HG03060 (cell line): ENCODE data around the gene P2RX4.
"Not testable (repeated sequence)": the region's sequence is repeated elsewhere in the genome, so short reads cannot be mapped to it uniquely, and the experiment has no call there.

Source experiments
- ATAC-seq: cut with Tn5 transposase; IDR thresholded peaks from one replicate; pipeline ENCODE4 v1.9.1; 2021; ENCODE audit warnings: low read depth, moderate number of reproducible peaks; ENCODE audit not compliant: unreplicated experiment

The P2RX4 gene

GRCh38 chr12:121240484-121241101 lies 30.7 kb downstream of the P2RX4 start:
- no peak for ATAC-seq

- ATAC-seq = no peak
These were observed 31.4 kb downstream of the P2RX4 start for GRCh38 chr12:121241156-121241970.

DNA sequence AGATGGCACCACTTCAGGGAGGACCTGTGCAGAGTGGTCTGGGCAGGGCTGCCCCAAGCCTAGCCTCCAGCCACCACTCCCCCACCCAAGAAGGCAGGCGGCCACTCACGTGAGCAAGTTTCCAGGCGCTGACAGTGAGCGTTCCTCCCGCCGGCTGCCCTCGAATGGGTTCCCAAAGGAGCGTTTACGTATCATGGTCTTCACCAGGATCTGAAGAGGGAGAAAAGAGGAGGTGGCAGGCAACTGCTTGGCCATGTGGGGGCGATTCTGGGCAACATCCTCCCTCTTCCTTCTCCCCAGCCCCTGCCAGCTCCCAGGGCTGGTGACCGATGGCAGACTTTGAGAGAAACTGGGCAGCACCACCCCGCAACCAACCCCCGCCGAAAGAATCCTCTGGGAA lies 35.1 kb downstream of the P2RX4 start:
- no peak for ATAC-seq

DNA sequence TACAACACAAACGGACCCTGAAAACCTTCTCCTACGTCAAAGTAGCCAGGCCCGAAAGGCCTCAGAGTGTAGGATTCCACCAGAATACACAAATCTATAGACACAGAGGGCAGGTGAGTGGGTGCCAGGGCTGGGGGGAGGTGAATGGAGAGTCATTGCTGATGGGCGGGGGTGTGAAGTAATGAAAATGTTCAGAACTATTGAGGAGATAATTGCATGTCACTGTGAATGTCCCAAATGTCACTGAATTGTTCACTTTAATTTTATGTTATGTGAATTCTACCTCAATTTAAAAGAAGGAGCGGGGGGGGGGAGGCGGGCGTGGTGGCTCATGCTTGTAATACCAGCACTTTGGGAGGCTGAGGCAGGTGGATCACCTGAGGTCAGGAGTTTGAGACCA lies 36.0 kb downstream of the P2RX4 start:
- no peak for ATAC-seq

- no peak for ATAC-seq
These were observed 37.1 kb downstream of the P2RX4 start for GRCh38 chr12:121246893-121247557.

- ATAC-seq = peak; percentile 72
These were observed 38.7 kb downstream of the P2RX4 start for GRCh38 chr12:121248622-121249021.

- no peak for ATAC-seq
These were observed 40.4 kb downstream of the P2RX4 start for GRCh38 chr12:121250359-121250758.

DNA sequence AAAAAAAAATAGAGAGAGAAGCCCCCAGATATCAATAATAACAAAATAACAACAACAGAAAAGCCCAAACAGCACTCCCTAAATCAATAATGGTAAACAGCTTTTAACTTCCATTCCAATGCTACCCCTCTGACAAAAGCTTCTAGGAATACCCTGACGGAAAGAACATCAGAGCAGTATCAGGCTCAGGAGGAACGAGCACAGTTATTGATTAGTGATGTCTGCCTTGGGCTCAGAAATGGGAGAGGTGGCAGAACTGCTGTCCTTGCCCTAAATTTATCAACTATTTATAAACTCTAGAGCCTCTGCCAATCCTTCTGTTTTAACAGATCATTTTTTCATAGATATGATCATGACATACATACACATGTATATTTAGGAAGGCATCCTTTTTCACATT lies 41.9 kb downstream of the P2RX4 start:
- no peak for ATAC-seq

DNA sequence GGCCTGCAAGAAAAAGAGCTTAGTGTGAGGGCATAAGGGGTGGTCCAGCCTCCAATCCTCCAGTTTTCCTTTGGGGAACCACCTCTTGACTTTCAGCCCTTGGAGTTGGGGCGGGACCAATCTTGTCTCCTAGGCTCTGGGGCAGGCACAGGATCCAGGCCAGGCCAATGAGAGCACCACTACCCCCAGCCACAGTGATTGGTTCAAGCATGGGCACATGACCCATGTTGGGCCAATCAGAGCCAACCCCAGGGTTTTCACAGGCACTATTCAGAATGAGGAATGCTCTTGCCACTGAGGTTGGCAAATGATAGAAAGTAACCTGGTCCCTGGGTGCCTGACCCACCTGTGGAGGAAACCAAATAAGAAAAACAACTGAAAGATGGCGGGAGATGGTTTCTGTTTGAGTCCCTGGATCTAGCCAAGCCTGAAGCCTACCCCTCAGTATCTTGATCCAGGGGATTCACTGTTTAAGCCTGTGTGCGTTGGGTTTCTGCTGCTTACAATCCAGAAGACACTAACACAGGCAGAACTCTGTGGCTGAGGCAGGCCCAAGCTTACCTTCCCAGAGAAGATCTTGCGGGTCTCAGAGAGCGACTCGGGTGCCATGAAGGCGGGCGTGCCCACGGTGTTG lies 42.9 kb downstream of the P2RX4 start:
- ATAC-seq = no peak

DNA sequence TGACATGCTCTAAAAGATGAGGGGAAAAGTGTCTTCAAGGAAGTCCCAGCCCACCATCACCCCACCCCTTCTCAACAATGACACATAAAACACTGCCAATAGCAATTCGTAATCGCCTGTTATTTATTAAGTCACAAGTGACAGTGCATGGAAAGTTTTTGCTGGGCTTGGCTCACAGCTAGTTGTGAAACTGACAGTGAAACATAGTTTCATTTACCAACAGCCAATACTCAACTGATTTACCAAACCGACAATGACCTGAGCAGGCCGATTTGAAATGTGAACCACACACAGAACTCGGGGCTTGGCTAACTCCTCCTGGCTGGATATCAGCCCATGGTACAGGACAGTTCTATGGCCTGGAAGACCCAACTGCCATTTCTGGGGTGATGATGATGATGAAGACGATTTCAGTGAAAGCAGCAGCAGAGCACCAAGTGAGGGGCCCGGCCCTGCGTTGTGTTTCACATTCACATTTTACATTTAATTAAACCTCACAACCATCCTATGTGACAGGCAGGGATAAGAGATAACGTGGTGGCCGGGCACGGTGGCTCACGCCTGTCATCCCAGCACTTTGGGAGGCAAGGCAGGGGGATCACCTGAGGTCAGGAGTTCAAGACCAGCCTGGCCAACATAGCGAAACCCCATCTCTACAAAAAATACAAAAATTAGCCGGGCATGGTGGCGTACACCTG lies 43.9 kb downstream of the P2RX4 start:
- ATAC-seq = no peak

GRCh38 chr12:121255433-121255832 lies 45.5 kb downstream of the P2RX4 start:
- ATAC-seq = no peak

- ATAC-seq = not testable (repeated sequence)
These were observed 47.9 kb downstream of the P2RX4 start for GRCh38 chr12:121257704-121258449.

GRCh38 chr12:121259074-121259473 lies 49.1 kb downstream of the P2RX4 start:
- no peak for ATAC-seq

DNA sequence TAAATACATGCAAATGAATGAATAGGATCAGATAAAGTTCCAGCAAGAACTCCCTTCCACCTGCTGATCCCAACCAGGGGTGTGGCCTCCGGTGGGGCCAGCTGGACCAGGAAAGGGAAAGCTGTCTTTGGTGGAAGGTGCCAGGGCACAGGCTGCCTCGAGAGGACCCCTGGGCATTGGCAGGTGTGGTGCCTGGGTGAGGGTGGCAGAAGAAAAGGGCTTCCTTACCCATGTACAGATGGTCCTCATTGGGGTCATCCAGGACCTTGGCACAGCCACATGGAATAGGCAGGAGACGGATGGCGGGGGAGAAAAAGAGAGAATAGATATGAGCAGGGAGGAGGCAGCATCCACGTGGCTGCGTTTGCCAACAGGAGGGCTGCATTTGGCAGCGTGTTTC lies 50.2 kb downstream of the P2RX4 start:
- ATAC-seq = no peak

DNA sequence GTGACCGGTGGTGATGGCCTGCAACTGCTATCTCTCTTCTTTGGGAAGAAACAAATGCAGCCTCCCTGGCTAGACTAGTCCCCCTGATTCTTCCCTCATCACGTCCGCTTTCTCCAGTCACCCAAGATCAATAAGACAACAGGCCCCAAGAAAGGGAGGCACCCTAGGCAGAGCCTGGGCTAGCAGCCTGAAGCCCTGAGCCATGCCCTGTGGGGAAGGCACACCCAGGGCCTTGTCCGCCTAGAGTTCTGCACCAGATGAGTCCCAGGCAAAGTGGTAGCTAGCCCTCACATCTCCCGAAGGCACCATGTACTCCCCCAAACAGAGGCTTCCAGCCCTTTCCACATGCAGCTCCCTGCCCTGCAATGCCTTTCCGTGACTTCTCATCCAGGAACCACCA lies 51.5 kb downstream of the P2RX4 start:
- no peak for ATAC-seq

- ATAC-seq = no peak
These were observed 53.4 kb downstream of the P2RX4 start for GRCh38 chr12:121263206-121263935.

GRCh38 chr12:121264135-121264534 lies 54.2 kb downstream of the P2RX4 start:
- no peak for ATAC-seq

- no peak for ATAC-seq
These were observed 55.1 kb downstream of the P2RX4 start for GRCh38 chr12:121264951-121265515.

DNA sequence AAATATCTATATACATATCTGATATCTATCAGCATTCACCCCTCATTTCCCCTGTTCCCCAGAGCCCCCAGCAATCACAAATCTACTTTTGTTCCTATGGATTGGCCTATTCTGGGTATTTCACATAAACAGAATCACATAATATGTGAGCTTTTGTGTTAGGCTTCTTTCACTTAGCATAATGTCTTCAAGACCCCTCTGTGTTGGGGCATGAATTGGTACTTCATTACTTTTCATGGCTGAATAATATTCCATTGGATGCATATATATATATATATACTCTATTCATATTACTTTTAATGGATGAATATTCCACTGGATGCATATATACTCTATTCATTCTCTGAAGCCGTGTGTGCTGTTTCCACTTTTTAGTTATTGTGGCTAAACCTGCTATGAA lies 57.9 kb downstream of the P2RX4 start:
- ATAC-seq = no peak
